Measurements from ENCODE around the gene SLIT3.

SLIT3 gene

GRCh38 chr5:168697034-168697720, 603.8 kb downstream of the SLIT3 start:
- TF ChIP-seq, protein P1, sequence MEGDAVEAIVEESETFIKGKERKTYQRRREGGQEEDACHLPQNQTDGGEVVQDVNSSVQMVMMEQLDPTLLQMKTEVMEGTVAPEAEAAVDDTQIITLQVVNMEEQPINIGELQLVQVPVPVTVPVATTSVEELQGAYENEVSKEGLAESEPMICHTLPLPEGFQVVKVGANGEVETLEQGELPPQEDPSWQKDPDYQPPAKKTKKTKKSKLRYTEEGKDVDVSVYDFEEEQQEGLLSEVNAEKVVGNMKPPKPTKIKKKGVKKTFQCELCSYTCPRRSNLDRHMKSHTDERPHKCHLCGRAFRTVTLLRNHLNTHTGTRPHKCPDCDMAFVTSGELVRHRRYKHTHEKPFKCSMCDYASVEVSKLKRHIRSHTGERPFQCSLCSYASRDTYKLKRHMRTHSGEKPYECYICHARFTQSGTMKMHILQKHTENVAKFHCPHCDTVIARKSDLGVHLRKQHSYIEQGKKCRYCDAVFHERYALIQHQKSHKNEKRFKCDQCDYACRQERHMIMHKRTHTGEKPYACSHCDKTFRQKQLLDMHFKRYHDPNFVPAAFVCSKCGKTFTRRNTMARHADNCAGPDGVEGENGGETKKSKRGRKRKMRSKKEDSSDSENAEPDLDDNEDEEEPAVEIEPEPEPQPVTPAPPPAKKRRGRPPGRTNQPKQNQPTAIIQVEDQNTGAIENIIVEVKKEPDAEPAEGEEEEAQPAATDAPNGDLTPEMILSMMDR (conservative IDR thresholded peaks at IDR 0.05; ENCODE audit: low read length) = no peak
- no peak overlapping the region for H3K4me3 ChIP-seq (ENCODE audit: low read length)
- no peak for DNase-seq (ENCODE audit: low read depth)

- TF ChIP-seq, protein P1 (conservative IDR thresholded peaks at IDR 0.05; ENCODE audit: low read length) = no peak
- H3K4me3 ChIP-seq (ENCODE audit: low read length) = no peak overlapping the region
Measured at GRCh38 chr5:168696611-168697010, 604.3 kb downstream of the SLIT3 start.

GRCh38 chr5:168695301-168695835, 605.6 kb downstream of the SLIT3 start:
- no peak for DNase-seq (ENCODE audit: low read depth)
- TF ChIP-seq, protein P1 (conservative IDR thresholded peaks at IDR 0.05; ENCODE audit: low read length) = no peak
- no peak overlapping the region for H3K4me3 ChIP-seq (ENCODE audit: low read length)

More at GRCh38 chr5:168696611-168697010, 604.3 kb downstream of the SLIT3 start:
- peak; percentile 27 for DNase-seq (ENCODE audit: low read depth)

GRCh38 chr5:168694289-168694688, 606.6 kb downstream of the SLIT3 start:
- H3K4me3 ChIP-seq (ENCODE audit: low read length) = no peak overlapping the region
- TF ChIP-seq, protein P1 (conservative IDR thresholded peaks at IDR 0.05; ENCODE audit: low read length) = no peak
- DNase-seq (ENCODE audit: low read depth) = no peak

- TF ChIP-seq, protein P1 (conservative IDR thresholded peaks at IDR 0.05; ENCODE audit: low read length) = no peak
- H3K4me3 ChIP-seq (ENCODE audit: low read length) = no peak overlapping the region
- no peak for DNase-seq (ENCODE audit: low read depth)
Measured at GRCh38 chr5:168693883-168694282, 607.1 kb downstream of the SLIT3 start.

- H3K4me3 ChIP-seq (ENCODE audit: low read length) = no peak overlapping the region
- TF ChIP-seq, protein P1 (conservative IDR thresholded peaks at IDR 0.05; ENCODE audit: low read length) = no peak
- DNase-seq (ENCODE audit: low read depth) = no peak
Measured at GRCh38 chr5:168693297-168693696, 607.6 kb downstream of the SLIT3 start.

GRCh38 chr5:168691891-168692290, 609.0 kb downstream of the SLIT3 start:
- TF ChIP-seq, protein P1 (conservative IDR thresholded peaks at IDR 0.05; ENCODE audit: low read length) = no peak
- no peak overlapping the region for H3K4me3 ChIP-seq (ENCODE audit: low read length)
- DNase-seq (ENCODE audit: low read depth) = no peak
